HEK293T (cell line): ENCODE data around the gene SLC41A3.

Experiments used
- ARNT ChIP-seq: fragments of 450-650 bp; IDR thresholded peaks from 2 replicates; pipeline ENCODE4 v1.6.1; 2017; ENCODE audit warnings: mild to moderate bottlenecking
- BHLHE40 ChIP-seq: fragments of 450-650 bp; IDR thresholded peaks from 2 replicates; pipeline ENCODE4 v1.6.1; 2016; ENCODE audit warnings: mild to moderate bottlenecking, moderate library complexity, borderline replicate concordance
- ELF4 ChIP-seq: fragments of 450-650 bp; IDR thresholded peaks from 2 replicates; pipeline ENCODE4 v1.6.1; 2017; ENCODE audit warnings: antibody characterized with exemption
- FOXA1 ChIP-seq: fragments of 450-650 bp; IDR thresholded peaks from 2 replicates; pipeline ENCODE4 v1.6.1; 2016; ENCODE audit warnings: mild to moderate bottlenecking
- FOXK2 ChIP-seq: fragments of 450-650 bp; IDR thresholded peaks from 2 replicates; pipeline ENCODE4 v1.6.1; 2016; ENCODE audit warnings: mild to moderate bottlenecking
- FOXM1 ChIP-seq: fragments of 450-650 bp; IDR thresholded peaks from 2 replicates; pipeline ENCODE4 v1.6.1; 2017; ENCODE audit warnings: mild to moderate bottlenecking, borderline replicate concordance
- HDGF ChIP-seq: fragments of 450-650 bp; IDR thresholded peaks from 2 replicates; pipeline ENCODE4 v1.6.1; 2017; ENCODE audit warnings: antibody characterized with exemption, borderline replicate concordance
- L3MBTL2 ChIP-seq: fragments of 450-650 bp; conservative IDR thresholded peaks from 2 replicates; pipeline ENCODE4 v1.6.1; 2016; ENCODE audit warnings: mild to moderate bottlenecking
- NFRKB ChIP-seq: fragments of 450-650 bp; IDR thresholded peaks from 2 replicates; pipeline ENCODE4 v1.6.1; 2016; ENCODE audit warnings: mild to moderate bottlenecking, moderate library complexity
- PKNOX1 ChIP-seq: fragments of 450-650 bp; IDR thresholded peaks from 2 replicates; pipeline ENCODE4 v1.6.1; 2016
- SP1 ChIP-seq: fragments of 450-650 bp; IDR thresholded peaks from 2 replicates; pipeline ENCODE4 v1.6.1; 2017
- SUZ12 ChIP-seq: fragments of 450-650 bp; IDR thresholded peaks from 2 replicates; pipeline ENCODE4 v1.6.1; 2016; ENCODE audit warnings: mild to moderate bottlenecking
- TARDBP ChIP-seq: fragments of 450-650 bp; IDR thresholded peaks from 2 replicates; pipeline ENCODE4 v1.6.1; 2016

GRCh38 chr3:126107957-126108675 is 24.2 kb upstream of the SLC41A3 start:
- TF ChIP-seq ARNT (no peak), TARDBP (no peak), PKNOX1 (no peak), BHLHE40 (no peak), ELF4 (no peak), FOXA1 (no peak), FOXM1 (no peak), SP1 (no peak), HDGF (no peak), FOXK2 (no peak), NFRKB (no peak), L3MBTL2 (no peak), SUZ12 (no peak)
